Smooth muscle cell (in vitro differentiated cells): Measurements from ENCODE around the gene RPL18A. TPM values are rescaled to one million over a fixed set of nuclear protein-coding genes. Genes with fewer than 3 reads are reported as not detected.
A peak's percentile ranks its signal among the peaks of the same experiment; 100 is the strongest.

Experiments
- DNase-seq: peaks from one replicate; lab custom pipeline; 2025; ENCODE audit not compliant: unreplicated experiment; lab: John Stamatoyannopoulos, UW
- H2AFZ ChIP-seq: fragments of 200-600 bp; sonication (generic); 2 replicates; pipeline ENCODE4 v1.6.0; 2016; ENCODE audit warnings: antibody characterized with exemption, low read depth, mild to moderate bottlenecking
- H3F3A ChIP-seq: fragments of 200-600 bp; sonication (generic); 2 replicates; pipeline ENCODE4 v1.6.0; 2017; ENCODE audit warnings: antibody characterized with exemption, low read depth
- H3K27ac ChIP-seq: fragments of 200-600 bp; sonication (generic); 2 replicates; pipeline ENCODE4 v1.5.1; 2016; ENCODE audit warnings: low read depth, mild to moderate bottlenecking
- H3K27me3 ChIP-seq: fragments of 200-600 bp; sonication (generic); 2 replicates; pipeline ENCODE4 v1.6.1; 2016; ENCODE audit warnings: low read depth, mild to moderate bottlenecking
- H3K36me3 ChIP-seq: fragments of 200-600 bp; sonication (generic); 2 replicates; pipeline ENCODE4 v1.5.1; 2016; ENCODE audit warnings: low read depth
- H3K4me1 ChIP-seq: fragments of 200-600 bp; sonication (generic); 2 replicates; pipeline ENCODE4 v1.5.1; 2016; ENCODE audit warnings: low read depth
- H3K4me2 ChIP-seq: fragments of 200-600 bp; sonication (generic); 2 replicates; pipeline ENCODE4 v1.6.0; 2016; ENCODE audit warnings: mild to moderate bottlenecking
- H3K4me3 ChIP-seq: fragments of 200-600 bp; sonication (generic); 2 replicates; pipeline ENCODE4 v1.5.1; 2016; ENCODE audit warnings: mild to moderate bottlenecking
- H3K79me2 ChIP-seq: fragments of 200-600 bp; sonication (generic); 2 replicates; pipeline ENCODE4 v1.6.0; 2016; ENCODE audit warnings: low read depth, mild to moderate bottlenecking
- H3K9ac ChIP-seq: fragments of 200-600 bp; sonication (generic); 2 replicates; pipeline ENCODE4 v1.6.0; 2016; ENCODE audit warnings: low read depth
- H3K9me3 ChIP-seq: fragments of 200-600 bp; sonication (generic); replicated peaks from 2 replicates; pipeline ENCODE4 v1.5.1; 2016; ENCODE audit warnings: low read depth
- H4K20me1 ChIP-seq: fragments of 200-600 bp; sonication (generic); 2 replicates; pipeline ENCODE4 v1.6.0; 2016; ENCODE audit warnings: low read depth
- WGBS: methylation state at CpG from one replicate; pipeline ENCODE4 v1.1.7; 2016; ENCODE audit warnings: low lambda C conversion rate; 5-methylcytosine and 5-hydroxymethylcytosine counted together
- polyA plus RNA-seq: library from polyadenylated mRNA; unstranded; fragments of >200 nt; fragmentation: Nextera tagmentation; extraction: Ambion mirVana; gene quantifications from 2 replicates; pipeline ENCODE4 v1.2.1, GENCODE V29; 2016
- total RNA-seq: library from RNA; depleted of rRNA; stranded (reverse); fragments of >200 nt; gene quantifications from 2 replicates; pipeline ENCODE4 v1.2.3, GENCODE V29; 2014
- TF ChIP-seq, protein P1 (sequence below): fragments of 200-600 bp; sonication (generic); IDR thresholded peaks from 2 replicates; pipeline ENCODE4 v1.5.1; 2017; ENCODE audit warnings: borderline replicate concordance, mild to moderate bottlenecking, antibody characterized with exemption; ENCODE audit not compliant: insufficient read depth, poor library complexity, severe bottlenecking

The RPL18A gene
- total and polyA plus RNA-seq, 2 experiments from 2014 or later = 867 to 1,267 TPM

GRCh38 chr19:17826508-17827056 lies 33.1 kb upstream of the RPL18A start:
- H3K4me3 ChIP-seq = no peak overlapping the region
- no peaks in the 10 kb centered on the region for H3K79me2 ChIP-seq
- H3K36me3 ChIP-seq = no peaks in the 10 kb centered on the region
- H3K4me1 ChIP-seq = no peaks in the 10 kb centered on the region
- no peak overlapping the region for H3K9ac ChIP-seq
- no peak overlapping the region for H3K27ac ChIP-seq
- no peaks in the 10 kb centered on the region for H3K9me3 ChIP-seq
- TF ChIP-seq, protein P1, sequence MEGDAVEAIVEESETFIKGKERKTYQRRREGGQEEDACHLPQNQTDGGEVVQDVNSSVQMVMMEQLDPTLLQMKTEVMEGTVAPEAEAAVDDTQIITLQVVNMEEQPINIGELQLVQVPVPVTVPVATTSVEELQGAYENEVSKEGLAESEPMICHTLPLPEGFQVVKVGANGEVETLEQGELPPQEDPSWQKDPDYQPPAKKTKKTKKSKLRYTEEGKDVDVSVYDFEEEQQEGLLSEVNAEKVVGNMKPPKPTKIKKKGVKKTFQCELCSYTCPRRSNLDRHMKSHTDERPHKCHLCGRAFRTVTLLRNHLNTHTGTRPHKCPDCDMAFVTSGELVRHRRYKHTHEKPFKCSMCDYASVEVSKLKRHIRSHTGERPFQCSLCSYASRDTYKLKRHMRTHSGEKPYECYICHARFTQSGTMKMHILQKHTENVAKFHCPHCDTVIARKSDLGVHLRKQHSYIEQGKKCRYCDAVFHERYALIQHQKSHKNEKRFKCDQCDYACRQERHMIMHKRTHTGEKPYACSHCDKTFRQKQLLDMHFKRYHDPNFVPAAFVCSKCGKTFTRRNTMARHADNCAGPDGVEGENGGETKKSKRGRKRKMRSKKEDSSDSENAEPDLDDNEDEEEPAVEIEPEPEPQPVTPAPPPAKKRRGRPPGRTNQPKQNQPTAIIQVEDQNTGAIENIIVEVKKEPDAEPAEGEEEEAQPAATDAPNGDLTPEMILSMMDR = no peak
- H2AFZ ChIP-seq = no peak overlapping the region
- H4K20me1 ChIP-seq = no peaks in the 10 kb centered on the region
- 94% methylated on average over 13 of the region's 13 CpGs for WGBS
- DNase-seq = no peak
- H3K27me3 ChIP-seq = peaks cover 4% of the 10 kb centered on the region
- no peak overlapping the region for H3K4me2 ChIP-seq
- H3F3A ChIP-seq = no peaks in the 10 kb centered on the region

DNA sequence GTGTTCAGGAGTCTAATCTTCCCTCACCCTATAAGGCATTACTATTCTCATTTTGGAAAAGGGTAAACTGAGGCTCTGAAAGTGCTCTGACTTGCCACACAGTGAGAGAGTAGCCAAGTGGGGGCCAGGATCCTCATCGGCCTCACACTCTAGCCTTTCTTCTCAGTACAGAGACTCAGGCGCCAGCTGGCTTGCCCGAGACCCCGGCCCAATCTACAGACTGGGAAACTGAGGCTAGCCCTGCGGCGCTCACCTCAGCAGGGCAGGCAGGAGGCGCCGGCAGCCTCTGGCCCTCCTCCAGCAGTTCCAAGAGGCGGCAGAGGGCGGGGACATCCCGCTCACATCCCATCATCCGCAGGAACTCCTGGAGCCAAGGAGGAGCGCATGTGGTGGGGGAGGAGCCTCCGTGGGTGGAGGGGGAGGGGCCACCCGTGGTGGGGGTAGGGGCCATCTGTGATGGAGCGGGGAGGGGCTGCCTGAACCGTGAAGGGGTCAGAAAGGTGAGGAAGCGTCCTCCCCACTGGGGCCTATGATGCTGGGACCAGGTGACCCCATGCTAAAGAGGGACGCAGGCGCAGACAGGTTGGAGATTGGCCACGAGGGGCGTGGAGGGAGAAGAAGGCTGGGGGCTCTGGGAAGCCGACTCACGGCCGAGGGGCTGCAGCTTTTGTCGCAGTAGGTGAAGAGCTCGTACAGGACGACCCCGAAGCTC lies 29.7 kb upstream of the RPL18A start:
- H3K9ac ChIP-seq = no peak overlapping the region
- H3K27ac ChIP-seq = no peak overlapping the region
- no peaks in the 10 kb centered on the region for H3K9me3 ChIP-seq
- H2AFZ ChIP-seq = no peak overlapping the region
- peaks cover 4% of the 10 kb centered on the region for H3K4me1 ChIP-seq
- WGBS = 18% methylated on average over 26 of the region's 29 CpGs
- no peaks in the 10 kb centered on the region for H3K79me2 ChIP-seq
- H3K4me2 ChIP-seq = peak overlapping the region; percentile 73
- peaks cover 9% of the 10 kb centered on the region for H3K27me3 ChIP-seq
- peak overlapping the region; percentile 38 for H3K4me3 ChIP-seq
- no peak for DNase-seq
- H3K36me3 ChIP-seq = no peaks in the 10 kb centered on the region
- TF ChIP-seq, protein P1 = no peak
- no peaks in the 10 kb centered on the region for H4K20me1 ChIP-seq
- H3F3A ChIP-seq = no peaks in the 10 kb centered on the region

- Histone ChIP-seq H3K9me3 (no peaks in the 10 kb centered on the region), H3K9ac (no peak overlapping the region), H3K4me1 (peaks cover 4% of the 10 kb centered on the region), H4K20me1 (no peaks in the 10 kb centered on the region), H3K79me2 (no peaks in the 10 kb centered on the region), H3K27ac (no peak overlapping the region), H3K27me3 (peaks cover 9% of the 10 kb centered on the region), H2AFZ (no peak overlapping the region), H3K4me3 (peak overlapping the region; percentile 38), H3F3A (no peaks in the 10 kb centered on the region), H3K4me2 (peak overlapping the region; percentile 73), H3K36me3 (no peaks in the 10 kb centered on the region)
- 21% methylated on average over 22 of the region's 50 CpGs for WGBS
- peak; percentile 15 for DNase-seq
- TF ChIP-seq, protein P1 = no peak
These were observed 28.9 kb upstream of the RPL18A start for GRCh38 chr19:17830567-17831418.
